HG03565 (cell line): Measurements from ENCODE around the gene CNTRL.
A peak's percentile ranks its signal among the peaks of the same experiment; 100 is the strongest.
"Not testable (repeated sequence)": the region's sequence is repeated elsewhere in the genome, so short reads cannot be mapped to it uniquely, and the experiment has no call there.

Source experiments
- ATAC-seq: cut with Tn5 transposase; IDR thresholded peaks from one replicate; pipeline ENCODE4 v1.9.1; 2021; ENCODE audit warnings: mild to moderate bottlenecking, moderate library complexity; ENCODE audit not compliant: unreplicated experiment

Gene CNTRL

GRCh38 chr9:121069396-121069795 lies 5.4 kb upstream of the CNTRL start:
- ATAC-seq = no peak

GRCh38 chr9:121071370-121071755 lies 3.4 kb upstream of the CNTRL start:
- ATAC-seq = peak; percentile 5

GRCh38 chr9:121071756-121072421 lies 2.9 kb upstream of the CNTRL start:
- ATAC-seq = peak; percentile 44

- no peak for ATAC-seq
These were observed 1.7 kb upstream of the CNTRL start for GRCh38 chr9:121073038-121073437.

- no peak for ATAC-seq
These were observed 689 bp downstream of the CNTRL start for GRCh38 chr9:121075251-121076036.

- ATAC-seq = no peak
These were observed 7.3 kb downstream of the CNTRL start for GRCh38 chr9:121082075-121082474.

GRCh38 chr9:121085661-121086060 lies 10.9 kb downstream of the CNTRL start:
- ATAC-seq = no peak

GRCh38 chr9:121088576-121088975 lies 13.8 kb downstream of the CNTRL start:
- ATAC-seq = no peak

GRCh38 chr9:121090743-121091142 lies 16.0 kb downstream of the CNTRL start:
- ATAC-seq = not testable (repeated sequence)

- ATAC-seq = no peak
These were observed 20.3 kb downstream of the CNTRL start for GRCh38 chr9:121095057-121095456.

GRCh38 chr9:121098567-121099198 lies 23.9 kb downstream of the CNTRL start:
- no peak for ATAC-seq

GRCh38 chr9:121104054-121104453 lies 29.3 kb downstream of the CNTRL start:
- ATAC-seq = not testable (repeated sequence)

GRCh38 chr9:121105531-121105930 lies 30.8 kb downstream of the CNTRL start:
- no peak for ATAC-seq

- no peak for ATAC-seq
These were observed 32.3 kb downstream of the CNTRL start for GRCh38 chr9:121107029-121107428.

GRCh38 chr9:121107881-121108280 lies 33.1 kb downstream of the CNTRL start:
- ATAC-seq = no peak

GRCh38 chr9:121115466-121115865 lies 40.7 kb downstream of the CNTRL start:
- ATAC-seq = no peak

- ATAC-seq = no peak
These were observed 43.5 kb downstream of the CNTRL start for GRCh38 chr9:121118266-121118665.

GRCh38 chr9:121120386-121120785 lies 45.6 kb downstream of the CNTRL start:
- ATAC-seq = no peak

GRCh38 chr9:121121582-121122087 lies 46.9 kb downstream of the CNTRL start:
- ATAC-seq = peak; percentile 92

GRCh38 chr9:121122246-121123032 lies 47.7 kb downstream of the CNTRL start:
- ATAC-seq = no peak
